Body of pancreas (tissue), 4 donors: ENCODE data around the gene LRP1-AS. TPM values are rescaled to one million over a fixed set of nuclear protein-coding genes. Genes with fewer than 3 reads are reported as not detected.

Source experiments
- ATAC-seq: fragments of 150-250 bp; one replicate; pipeline ENCODE4 v1.9.1; 2016
- DNase-seq, 4 donors: peaks; one replicate each; pipeline ENCODE4 v3.0.0-alpha.2; 2019
- H3K27ac ChIP-seq, 4 donors: fragments of 200-600 bp; sonication (generic); 1 replicate in 3 of 4; 2 replicates in 1 of 4; pipeline versions ENCODE4 v1.5.1 to v1.6.1; 2016 to 2019; ENCODE audit warnings: mild to moderate bottlenecking in 1 of 4, mixed read lengths in 1 of 4, moderate library complexity in 1 of 4
- H3K27me3 ChIP-seq, 2 donors: fragments of 200-600 bp; sonication (generic); one replicate each; pipeline ENCODE4 v1.6.0; 2016; ENCODE audit warnings: mild to moderate bottlenecking in 1 of 2
- H3K36me3 ChIP-seq, 2 donors: fragments of 200-600 bp; sonication (generic); replicated peaks in 1 of 2; 2 replicates each; pipeline ENCODE4 v1.5.1; 2016; ENCODE audit warnings: low read depth in 2 of 2; ENCODE audit not compliant: insufficient read depth in 1 of 2
- H3K4me1 ChIP-seq: fragments of 200-600 bp; sonication (generic); one replicate; pipeline ENCODE4 v1.6.0; 2016
- H3K4me3 ChIP-seq, 2 donors: fragments of 200-600 bp; sonication (generic); 1 replicate in 1 of 2; 2 replicates in 1 of 2; pipeline ENCODE4 v1.5.1; 2016 to 2019
- H3K9me3 ChIP-seq, 3 donors: fragments of 200-600 bp; sonication (generic); 1 replicate in 2 of 3; 2 replicates in 1 of 3; pipeline ENCODE4 v1.5.1; 2016
- POLR2A ChIP-seq, 3 donors: fragments of 450-650 bp; IDR thresholded peaks; one replicate each; pipeline ENCODE4 v1.6.1; 2016; ENCODE audit warnings: antibody characterized with exemption in 3 of 3, mild to moderate bottlenecking in 2 of 3
- WGBS, 2 donors: methylation state at CpG; one replicate each; pipeline ENCODE4 v1.1.5; 2017; 5-methylcytosine and 5-hydroxymethylcytosine counted together
- intact Hi-C: fragments of 100-400 bp; cut with DNase I; formaldehyde crosslinking; loops from one replicate; pipeline ENCODE4 v1.15.1; 2023
- total RNA-seq, 2 donors: library from RNA; depleted of rRNA; stranded (reverse); fragments of >200 nt; gene quantifications; one replicate each; pipeline ENCODE4 v1.1.0, GENCODE V29; 2016
- TF ChIP-seq, protein P1 (sequence below), 7 experiments: fragments of 450-650 bp in 4 of 7; fragments of 200-600 bp in 3 of 7; sonication (generic) in 3 of 7; IDR thresholded peaks; one replicate each; pipeline ENCODE4 v1.5.1; 2016 to 2019; ENCODE audit warnings: antibody characterized with exemption in 7 of 7

Gene LRP1-AS
- total RNA-seq, 2 donors from 2014 or later: not detected

DNA sequence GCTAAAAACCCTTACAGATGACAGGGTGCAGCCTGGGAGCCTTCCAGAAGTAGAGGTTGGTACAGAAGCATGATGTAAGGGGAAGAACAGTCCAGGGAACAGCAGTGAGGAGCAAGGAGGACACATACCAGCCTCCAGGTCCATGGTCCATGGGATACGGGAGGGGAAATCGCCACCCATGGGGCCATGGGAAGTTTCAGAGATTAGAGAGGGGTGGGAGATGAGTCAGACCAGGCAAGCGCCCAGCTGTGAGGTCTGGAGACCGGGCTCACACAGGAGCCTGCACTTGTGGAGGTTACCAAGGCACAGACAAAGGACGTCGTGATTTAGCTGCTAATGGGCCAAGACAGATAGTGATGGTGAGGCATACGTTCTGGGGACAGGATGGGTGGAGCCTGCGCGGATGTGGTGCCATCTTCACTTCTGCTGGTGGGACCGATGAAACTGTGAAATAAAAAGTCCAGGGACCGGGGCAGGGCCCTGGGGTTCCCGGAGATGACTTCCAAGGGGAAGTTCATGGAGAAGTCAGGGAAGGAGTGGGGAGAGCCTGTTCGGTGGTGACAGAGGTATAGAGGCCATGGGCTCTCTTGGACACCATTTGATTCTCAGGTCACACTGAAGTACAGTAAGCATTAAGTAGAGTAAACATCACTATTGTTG is 17.7 kb upstream of the LRP1-AS start:
- intact Hi-C loops: no loop called here
- ATAC-seq (no peak), DNase-seq (no peak)
- peaks cover 0 to 1% of the 10 kb centered on the region in 2 donors for H3K36me3 ChIP-seq
- H3K27ac ChIP-seq: no peak overlapping the region
- H3K27me3 ChIP-seq: no peaks in the 10 kb centered on the region
- H3K9me3 ChIP-seq: no peaks in the 10 kb centered on the region
- no peak overlapping the region for H3K4me3 ChIP-seq
- no peak for TF ChIP-seq POLR2A (IDR thresholded peaks at IDR 0.05)
- TF ChIP-seq, protein P1, sequence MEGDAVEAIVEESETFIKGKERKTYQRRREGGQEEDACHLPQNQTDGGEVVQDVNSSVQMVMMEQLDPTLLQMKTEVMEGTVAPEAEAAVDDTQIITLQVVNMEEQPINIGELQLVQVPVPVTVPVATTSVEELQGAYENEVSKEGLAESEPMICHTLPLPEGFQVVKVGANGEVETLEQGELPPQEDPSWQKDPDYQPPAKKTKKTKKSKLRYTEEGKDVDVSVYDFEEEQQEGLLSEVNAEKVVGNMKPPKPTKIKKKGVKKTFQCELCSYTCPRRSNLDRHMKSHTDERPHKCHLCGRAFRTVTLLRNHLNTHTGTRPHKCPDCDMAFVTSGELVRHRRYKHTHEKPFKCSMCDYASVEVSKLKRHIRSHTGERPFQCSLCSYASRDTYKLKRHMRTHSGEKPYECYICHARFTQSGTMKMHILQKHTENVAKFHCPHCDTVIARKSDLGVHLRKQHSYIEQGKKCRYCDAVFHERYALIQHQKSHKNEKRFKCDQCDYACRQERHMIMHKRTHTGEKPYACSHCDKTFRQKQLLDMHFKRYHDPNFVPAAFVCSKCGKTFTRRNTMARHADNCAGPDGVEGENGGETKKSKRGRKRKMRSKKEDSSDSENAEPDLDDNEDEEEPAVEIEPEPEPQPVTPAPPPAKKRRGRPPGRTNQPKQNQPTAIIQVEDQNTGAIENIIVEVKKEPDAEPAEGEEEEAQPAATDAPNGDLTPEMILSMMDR (IDR thresholded peaks at IDR 0.05): no peak
- WGBS, 2 donors: 78 to 79% methylated on average over 13 of the region's 13 CpGs
- no peaks in the 10 kb centered on the region for H3K4me1 ChIP-seq

DNA sequence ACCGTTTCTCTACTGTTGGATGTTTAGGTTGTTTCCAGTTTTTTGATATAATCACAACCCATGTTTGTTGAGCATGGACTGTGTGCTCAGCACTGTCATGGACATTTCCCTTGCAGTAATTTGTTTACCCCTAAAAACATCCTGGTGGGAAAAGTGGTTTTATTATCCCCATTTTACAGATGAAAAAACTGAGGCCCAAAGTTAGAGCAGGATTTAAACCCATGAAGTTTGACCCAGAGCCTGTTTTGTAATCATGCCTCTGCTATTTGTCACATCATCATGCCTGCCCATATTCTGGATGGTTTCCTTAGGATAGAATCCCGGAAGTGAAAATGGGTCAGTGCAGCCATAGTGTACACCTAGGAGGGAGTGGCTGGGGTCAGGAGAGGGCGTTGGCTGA is 17.0 kb upstream of the LRP1-AS start:
- intact Hi-C loops: no loop called here
- Histone ChIP-seq H3K27ac (no peak overlapping the region), H3K36me3 (peaks cover 0 to 1% of the 10 kb centered on the region in 2 donors), H3K4me1 (no peaks in the 10 kb centered on the region), H3K9me3 (no peaks in the 10 kb centered on the region), H3K27me3 (no peaks in the 10 kb centered on the region), H3K4me3 (no peak overlapping the region)
- DNase-seq: no peak
- ATAC-seq: no peak
- TF ChIP-seq, protein P1 (IDR thresholded peaks at IDR 0.05): no peak
- 74 to 83% methylated on average over 3 of the region's 3 CpGs for WGBS, 2 donors

DNA sequence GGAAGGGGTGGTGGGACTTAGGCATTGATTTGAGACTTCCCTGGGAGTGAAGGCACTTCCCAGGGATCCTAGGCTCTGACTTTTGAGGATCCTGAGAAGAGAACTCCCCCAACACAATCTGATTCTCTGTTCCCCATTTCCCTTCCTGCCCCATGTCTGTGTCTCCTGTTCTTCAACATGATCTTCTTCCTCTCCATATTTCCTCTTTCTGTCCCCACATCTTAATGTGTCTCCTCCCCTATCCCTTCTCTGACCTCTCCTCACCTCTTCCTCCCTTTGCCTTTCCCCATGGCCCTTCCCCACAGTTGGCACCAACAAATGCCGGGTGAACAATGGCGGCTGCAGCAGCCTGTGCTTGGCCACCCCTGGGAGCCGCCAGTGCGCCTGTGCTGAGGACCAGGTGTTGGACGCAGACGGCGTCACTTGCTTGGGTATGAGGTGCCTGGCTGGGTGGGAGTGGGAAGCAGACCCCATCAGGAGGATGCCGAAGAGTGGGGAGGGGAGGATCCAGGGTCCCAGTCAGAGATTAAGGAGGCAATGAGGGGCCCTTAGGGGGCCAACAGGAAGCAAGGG is 15.2 kb upstream of the LRP1-AS start:
- 88 to 93% methylated on average over 8 of the region's 8 CpGs for WGBS, 2 donors
- intact Hi-C loops: no loop called here
- Histone ChIP-seq H3K4me1 (no peaks in the 10 kb centered on the region), H3K27ac (no peak overlapping the region), H3K36me3 (peaks cover 0 to 1% of the 10 kb centered on the region in 2 donors), H3K27me3 (no peaks in the 10 kb centered on the region), H3K4me3 (no peak overlapping the region), H3K9me3 (no peaks in the 10 kb centered on the region)
- TF ChIP-seq POLR2A (IDR thresholded peaks at IDR 0.05): no peak
- TF ChIP-seq, protein P1 (IDR thresholded peaks at IDR 0.05): no peak
- DNase-seq (no peak), ATAC-seq (no peak)

DNA sequence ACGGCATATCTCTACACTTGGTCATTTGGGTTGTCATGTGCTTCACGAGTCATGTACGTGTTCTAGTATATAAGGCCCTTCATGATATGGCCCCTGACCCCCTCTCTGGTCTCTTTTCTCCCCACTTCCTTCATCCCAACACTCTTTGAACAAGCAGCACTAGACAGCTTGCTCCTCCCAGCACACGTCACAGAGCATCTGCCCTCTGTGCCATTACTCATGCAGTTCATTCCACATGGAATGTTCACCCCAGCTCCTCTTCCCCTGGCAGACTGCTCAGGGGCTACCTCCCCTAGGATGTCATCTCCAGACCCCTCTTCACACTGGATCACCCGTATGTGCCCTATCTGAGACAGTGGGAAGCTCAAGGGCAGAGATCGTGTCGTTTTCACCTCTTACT is 14.1 kb upstream of the LRP1-AS start:
- peaks cover 0 to 1% of the 10 kb centered on the region in 2 donors for H3K36me3 ChIP-seq
- DNase-seq: no peak

More for the DNA sequence above, 14.1 kb upstream of the LRP1-AS start:
- 86% methylated on average over 7 of the region's 7 CpGs for WGBS, 2 donors
- Histone ChIP-seq H3K27me3 (no peaks in the 10 kb centered on the region), H3K9me3 (no peaks in the 10 kb centered on the region), H3K27ac (no peak overlapping the region), H3K4me3 (no peak overlapping the region), H3K4me1 (no peaks in the 10 kb centered on the region)
- TF ChIP-seq, protein P1 (IDR thresholded peaks at IDR 0.05): no peak
- TF ChIP-seq POLR2A (IDR thresholded peaks at IDR 0.05): no peak
- intact Hi-C loops: no loop called here
- no peak for ATAC-seq
